WTC11 (cell line): Measurements from ENCODE around the gene MYG1. TPM values are rescaled to one million over a fixed set of nuclear protein-coding genes. Genes with fewer than 3 reads are reported as not detected.
"Not testable (repeated sequence)": the region's sequence is repeated elsewhere in the genome, so short reads cannot be mapped to it uniquely, and the experiment has no call there.

Experiments used
- ATAC-seq: fragments of 200-7000 bp; cut with Tn5 transposase; 2 replicates; pipeline ENCODE4 v1.10.0; 2021; ENCODE audit warnings: mild to moderate bottlenecking, moderate library complexity
- CTCF ChIA-PET: fragments of 300-600 bp; sonication (Branson Sonifier 250); formaldehyde crosslinking; loops from one replicate; lab custom pipeline; 2021; ENCODE audit warnings: antibody characterized with exemption; lab: Charles Lee
- POLR2A ChIA-PET: fragments of 350-600 bp; sonication (Branson Sonifier 250); formaldehyde crosslinking; loops from one replicate; lab custom pipeline; 2021; ENCODE audit warnings: antibody characterized with exemption; lab: Charles Lee
- DNase-seq: peaks from one replicate; pipeline ENCODE4 v3.0.0; 2021; ENCODE audit warnings: low spot score
- H3K27ac Mint-ChIP-seq: 2 replicates; pipeline ENCODE4 v1.8.0; 2021; ENCODE audit warnings: mixed read lengths
- H3K27me3 Mint-ChIP-seq: 2 replicates; pipeline ENCODE4 v1.8.0; 2021; ENCODE audit warnings: low read depth, mild to moderate bottlenecking, moderate library complexity, mixed read lengths
- H3K36me3 Mint-ChIP-seq: 2 replicates; pipeline ENCODE4 v1.8.0; 2021; ENCODE audit warnings: mixed read lengths
- H3K4me1 Mint-ChIP-seq: 2 replicates; pipeline ENCODE4 v1.8.0; 2022; ENCODE audit warnings: mixed read lengths
- H3K4me3 Mint-ChIP-seq: 2 replicates; pipeline ENCODE4 v1.8.0; 2021; ENCODE audit warnings: mild to moderate bottlenecking, moderate library complexity, mixed read lengths
- H3K9me3 Mint-ChIP-seq: 2 replicates; pipeline ENCODE4 v1.8.0; 2021; ENCODE audit warnings: mixed read lengths
- ATF6 ChIP-seq: sonication (generic); formaldehyde crosslinking; IDR thresholded peaks from 2 replicates; pipeline ENCODE4 v1.8.1; 2023; ENCODE audit warnings: mild to moderate bottlenecking, missing genetic modification reagents
- CBFB ChIP-seq: sonication (generic); formaldehyde crosslinking; IDR thresholded peaks from 2 replicates; pipeline ENCODE4 v1.8.1; 2022; ENCODE audit warnings: mild to moderate bottlenecking, low read depth, missing genetic modification reagents
- FOXP1 ChIP-seq: sonication (generic); formaldehyde crosslinking; IDR thresholded peaks from 2 replicates; pipeline ENCODE4 v1.8.0; 2022; ENCODE audit warnings: missing genetic modification reagents, mild to moderate bottlenecking, moderate library complexity, borderline replicate concordance
- GABPB1 ChIP-seq: sonication (generic); formaldehyde crosslinking; IDR thresholded peaks from 2 replicates; pipeline ENCODE4 v1.8.1; 2023; ENCODE audit warnings: mild to moderate bottlenecking, missing genetic modification reagents
- HMGXB4 ChIP-seq: sonication (generic); formaldehyde crosslinking; IDR thresholded peaks from 2 replicates; pipeline ENCODE4 v1.8.1; 2023; ENCODE audit warnings: mild to moderate bottlenecking, moderate library complexity, missing genetic modification reagents
- JAZF1 ChIP-seq: fragments of 250-450 bp; sonication (Bioruptor Pico); IDR thresholded peaks from 2 replicates; pipeline ENCODE4 v1.9.0; 2021; ENCODE audit warnings: moderate library complexity, mild to moderate bottlenecking, inconsistent platforms
- MYBL2 ChIP-seq: sonication (generic); formaldehyde crosslinking; IDR thresholded peaks from 2 replicates; pipeline ENCODE4 v1.8.1; 2023; ENCODE audit warnings: mild to moderate bottlenecking, moderate library complexity, missing genetic modification reagents
- NFE2L1 ChIP-seq: sonication (generic); formaldehyde crosslinking; IDR thresholded peaks from 2 replicates; pipeline ENCODE4 v1.8.1; 2023; ENCODE audit warnings: missing genetic modification reagents
- RORB ChIP-seq: fragments of 250-450 bp; sonication (Bioruptor Pico); IDR thresholded peaks from 2 replicates; pipeline ENCODE4 v1.9.0; 2021; ENCODE audit warnings: mild to moderate bottlenecking
- SP1 ChIP-seq: sonication (generic); formaldehyde crosslinking; conservative IDR thresholded peaks from 2 replicates; pipeline ENCODE4 v1.8.1; 2022; ENCODE audit warnings: missing genetic modification reagents
- USF2 ChIP-seq: sonication (generic); formaldehyde crosslinking; IDR thresholded peaks from 2 replicates; pipeline ENCODE4 v1.8.1; 2023; ENCODE audit warnings: mild to moderate bottlenecking, missing genetic modification reagents, moderate library complexity
- ZNF121 ChIP-seq: sonication (generic); formaldehyde crosslinking; IDR thresholded peaks from 2 replicates; pipeline ENCODE4 v1.8.0; 2023; ENCODE audit warnings: missing genetic modification reagents
- ZNF138 ChIP-seq: sonication (generic); formaldehyde crosslinking; conservative IDR thresholded peaks from 2 replicates; pipeline ENCODE4 v1.8.1; 2022; ENCODE audit warnings: mild to moderate bottlenecking, moderate library complexity, missing genetic modification reagents
- ZNF232 ChIP-seq: sonication (generic); formaldehyde crosslinking; IDR thresholded peaks from 2 replicates; pipeline ENCODE4 v1.8.0; 2022; ENCODE audit warnings: mild to moderate bottlenecking, missing genetic modification reagents
- ZNF263 ChIP-seq: sonication (generic); formaldehyde crosslinking; IDR thresholded peaks from 2 replicates; pipeline ENCODE4 v1.8.1; 2022; ENCODE audit warnings: low read depth, mild to moderate bottlenecking, moderate library complexity, missing genetic modification reagents
- ZNF671 ChIP-seq: fragments of 250-450 bp; sonication (Bioruptor Pico); IDR thresholded peaks from 2 replicates; pipeline ENCODE4 v1.8.0; 2021; ENCODE audit warnings: mild to moderate bottlenecking
- total RNA-seq: library from RNA; stranded (reverse); gene quantifications from 3 replicates; pipeline ENCODE4 v1.2.3, GENCODE V29; 2021
- TF ChIP-seq, protein P1 (sequence below): sonication (generic); formaldehyde crosslinking; IDR thresholded peaks from 2 replicates; pipeline ENCODE4 v1.8.1; 2022; ENCODE audit warnings: mild to moderate bottlenecking, moderate library complexity, missing genetic modification reagents
- TF ChIP-seq, protein P2 (sequence below): sonication (generic); formaldehyde crosslinking; IDR thresholded peaks from 2 replicates; pipeline ENCODE4 v1.8.1; 2022; ENCODE audit warnings: low read depth, missing genetic modification reagents, borderline replicate concordance

Gene MYG1
- total RNA-seq, 1 experiment from 2014 or later: 93.1 TPM

DNA sequence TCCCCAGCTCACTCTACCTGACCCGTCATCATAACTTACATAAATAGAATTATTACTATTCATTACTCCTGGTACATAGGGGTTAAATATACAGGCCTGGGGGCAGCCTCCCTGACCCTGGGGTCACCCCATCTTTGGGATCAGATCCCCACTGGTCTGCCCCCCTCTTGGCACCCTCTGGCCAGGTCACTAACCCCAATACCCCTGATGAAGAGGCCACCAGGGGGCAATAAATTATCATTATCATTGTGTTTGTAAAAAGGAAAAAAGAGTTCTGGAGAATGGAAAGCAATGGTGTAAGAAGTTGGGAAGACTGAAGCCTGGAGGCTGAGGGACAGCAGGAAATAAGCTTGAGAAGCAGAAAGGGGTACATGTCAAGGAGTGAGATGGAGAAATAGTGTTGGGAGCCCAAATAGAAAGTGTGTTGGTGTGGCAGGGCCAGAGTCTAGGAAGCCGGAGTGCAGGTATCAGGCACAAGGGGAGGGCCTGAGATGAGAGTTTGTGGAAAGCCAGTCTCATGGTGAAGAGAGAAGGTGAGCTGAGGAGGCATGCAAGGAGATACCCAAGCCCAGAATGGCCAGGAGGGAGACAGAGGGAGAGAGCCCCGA is 28.0 kb downstream of the MYG1 start:
- CTCF ChIA-PET: interaction anchor here (0.7 to 9.5 kb wide), 18 partner anchors 8 to 184 kb away, joined by 3 to 148 read pairs (median 4); partner anchors contain the start of genes NPFF, PRR13, SP7 and TARBP2
- TF ChIP-seq JAZF1 (no peak), ZNF671 (CRISPR knock-in tag) (no peak), NFE2L1 (CRISPR knock-in tag) (no peak)
- Mint-ChIP-seq H3K27me3 (peaks cover 79% of the 10 kb centered on the region), H3K27ac (no peak overlapping the region), H3K4me1 (peaks cover 21% of the 10 kb centered on the region), H3K4me3 (no peak overlapping the region), H3K36me3 (no peaks in the 10 kb centered on the region), H3K9me3 (no peaks in the 10 kb centered on the region)
- ATAC-seq: no peak
- POLR2A ChIA-PET: interaction anchor here (1.0 kb wide), 1 partner anchor 32 kb away, joined by 3 read pairs; the partner anchor contains the start of gene PFDN5
- DNase-seq: no peak

DNA sequence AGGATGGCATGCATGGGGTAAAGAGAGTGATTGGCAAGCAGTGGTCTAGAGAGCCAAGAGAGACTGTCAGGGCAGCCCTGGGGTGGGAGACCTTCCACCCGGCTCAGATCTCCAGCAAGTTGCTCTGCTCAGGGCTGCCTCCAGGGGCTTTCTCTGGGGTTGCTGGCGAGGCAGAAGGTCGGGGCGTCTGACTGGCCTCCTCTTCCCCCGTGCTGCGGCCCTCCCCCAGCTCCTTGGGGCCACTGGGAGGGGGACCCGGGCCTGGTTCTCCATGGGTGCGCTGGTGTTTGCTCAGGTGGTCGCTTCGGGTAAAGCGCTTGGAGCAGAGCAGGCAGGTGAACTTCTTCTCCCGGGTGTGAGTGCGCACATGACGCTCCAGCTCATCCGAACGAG is 28.5 kb downstream of the MYG1 start:
- CTCF ChIA-PET: interaction anchor here (0.7 to 9.5 kb wide), 19 partner anchors 8 to 184 kb away, joined by 3 to 148 read pairs (median 4); partner anchors contain the start of genes NPFF, PRR13, SP7 and TARBP2
- POLR2A ChIA-PET: interaction anchor here (1.0 kb wide), 1 partner anchor 33 kb away, joined by 3 read pairs; the partner anchor contains the start of gene PFDN5
- Mint-ChIP-seq H3K27me3 (peaks cover 74% of the 10 kb centered on the region), H3K4me3 (no peak overlapping the region), H3K36me3 (no peaks in the 10 kb centered on the region), H3K27ac (no peak overlapping the region), H3K9me3 (no peaks in the 10 kb centered on the region), H3K4me1 (peaks cover 21% of the 10 kb centered on the region)
- peak; percentile 72 for ATAC-seq
- TF ChIP-seq ZNF232 (CRISPR knock-in tag) (no peak), ZNF671 (CRISPR knock-in tag) (no peak), FOXP1 (CRISPR knock-in tag) (0 out of 2 replicates have a peak, but pooled peaks have one; percentile 30)
- DNase-seq: peak; percentile 70

GRCh38 chr12:53330671-53331070 is 31.2 kb downstream of the MYG1 start:
- no peaks in the 10 kb centered on the region for H3K9me3 Mint-ChIP-seq
- TF ChIP-seq ZNF138 (CRISPR knock-in tag) (no peak), RORB (CRISPR knock-in tag) (no peak), SP1 (CRISPR knock-in tag) (no peak)
- TF ChIP-seq, protein P1, sequence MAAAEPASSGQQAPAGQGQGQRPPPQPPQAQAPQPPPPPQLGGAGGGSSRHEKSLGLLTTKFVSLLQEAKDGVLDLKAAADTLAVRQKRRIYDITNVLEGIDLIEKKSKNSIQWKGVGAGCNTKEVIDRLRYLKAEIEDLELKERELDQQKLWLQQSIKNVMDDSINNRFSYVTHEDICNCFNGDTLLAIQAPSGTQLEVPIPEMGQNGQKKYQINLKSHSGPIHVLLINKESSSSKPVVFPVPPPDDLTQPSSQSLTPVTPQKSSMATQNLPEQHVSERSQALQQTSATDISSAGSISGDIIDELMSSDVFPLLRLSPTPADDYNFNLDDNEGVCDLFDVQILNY (CRISPR knock-in tag): no peak
- H3K27ac Mint-ChIP-seq: no peak overlapping the region
- peaks cover 66% of the 10 kb centered on the region for H3K27me3 Mint-ChIP-seq
- CTCF ChIA-PET: interaction anchor here (1.7 to 2.1 kb wide), 2 partner anchors 9 to 133 kb away, joined by 7 to 10 read pairs; partner anchors contain the start of gene AAAS
- ATAC-seq (no peak), DNase-seq (no peak)
- H3K4me3 Mint-ChIP-seq: no peak overlapping the region
- no peaks in the 10 kb centered on the region for H3K36me3 Mint-ChIP-seq
- POLR2A ChIA-PET: no interaction called here
- peaks cover 10% of the 10 kb centered on the region for H3K4me1 Mint-ChIP-seq

DNA sequence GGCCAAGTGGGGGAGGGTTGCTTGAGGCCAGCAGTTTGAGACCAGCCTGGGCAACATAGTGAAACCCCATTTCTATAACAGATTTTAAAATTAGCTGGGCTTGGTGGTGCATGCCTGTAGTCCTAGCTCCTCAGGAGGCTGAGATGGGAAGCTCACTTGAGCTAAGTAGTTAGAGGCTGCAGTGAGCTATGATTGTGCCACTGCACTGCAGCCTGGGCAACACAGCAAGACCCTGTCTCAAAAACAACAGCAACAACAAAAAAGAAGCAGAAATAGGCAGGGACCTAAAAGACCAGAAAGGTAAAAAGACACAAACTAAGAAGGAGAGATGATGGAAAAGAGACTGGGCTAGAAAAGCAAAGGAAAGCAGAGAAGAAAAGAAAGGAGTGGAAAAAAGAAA is 32.8 kb downstream of the MYG1 start:
- Mint-ChIP-seq H3K4me1 (peaks cover 11% of the 10 kb centered on the region), H3K27me3 (peaks cover 61% of the 10 kb centered on the region)
- H3K9me3 Mint-ChIP-seq, POLR2A ChIA-PET, DNase-seq, H3K36me3 Mint-ChIP-seq, H3K27ac Mint-ChIP-seq, ATAC-seq, H3K4me3 Mint-ChIP-seq: not testable (repeated sequence)
- CTCF ChIA-PET: interaction anchor here (0.5 to 2.6 kb wide), 3 partner anchors 11 to 150 kb away, joined by 3 to 15 read pairs (median 4); partner anchors contain the start of gene AAAS
- TF ChIP-seq ZNF121 (CRISPR knock-in tag): peak; percentile 86; the same call in 1 of the 2 replicates

- ChIA-PET CTCF (interaction anchor here (0.5 to 2.6 kb wide), 4 partner anchors 11 to 149 kb away, joined by 3 to 15 read pairs (median 4); partner anchors contain the start of gene AAAS), POLR2A (no interaction called here)
- Mint-ChIP-seq H3K27ac (no peak overlapping the region), H3K27me3 (peaks cover 61% of the 10 kb centered on the region), H3K36me3 (no peaks in the 10 kb centered on the region), H3K4me1 (peaks cover 11% of the 10 kb centered on the region), H3K4me3 (no peak overlapping the region), H3K9me3 (no peaks in the 10 kb centered on the region)
- no peak for DNase-seq
- no peak for ATAC-seq
- TF ChIP-seq SP1 (CRISPR knock-in tag) (no peak), MYBL2 (CRISPR knock-in tag) (no peak), HMGXB4 (CRISPR knock-in tag) (no peak), USF2 (CRISPR knock-in tag) (no peak), GABPB1 (CRISPR knock-in tag) (no peak), ATF6 (CRISPR knock-in tag) (no peak), ZNF263 (CRISPR knock-in tag) (no peak), CBFB (CRISPR knock-in tag) (no peak)
- TF ChIP-seq, protein P2, sequence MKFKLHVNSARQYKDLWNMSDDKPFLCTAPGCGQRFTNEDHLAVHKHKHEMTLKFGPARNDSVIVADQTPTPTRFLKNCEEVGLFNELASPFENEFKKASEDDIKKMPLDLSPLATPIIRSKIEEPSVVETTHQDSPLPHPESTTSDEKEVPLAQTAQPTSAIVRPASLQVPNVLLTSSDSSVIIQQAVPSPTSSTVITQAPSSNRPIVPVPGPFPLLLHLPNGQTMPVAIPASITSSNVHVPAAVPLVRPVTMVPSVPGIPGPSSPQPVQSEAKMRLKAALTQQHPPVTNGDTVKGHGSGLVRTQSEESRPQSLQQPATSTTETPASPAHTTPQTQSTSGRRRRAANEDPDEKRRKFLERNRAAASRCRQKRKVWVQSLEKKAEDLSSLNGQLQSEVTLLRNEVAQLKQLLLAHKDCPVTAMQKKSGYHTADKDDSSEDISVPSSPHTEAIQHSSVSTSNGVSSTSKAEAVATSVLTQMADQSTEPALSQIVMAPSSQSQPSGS (CRISPR knock-in tag): no peak
Measured at GRCh38 chr12:53332744-53333143, 33.2 kb downstream of the MYG1 start.
